ENCODE data around the gene NOXA1.

NOXA1 gene

DNA sequence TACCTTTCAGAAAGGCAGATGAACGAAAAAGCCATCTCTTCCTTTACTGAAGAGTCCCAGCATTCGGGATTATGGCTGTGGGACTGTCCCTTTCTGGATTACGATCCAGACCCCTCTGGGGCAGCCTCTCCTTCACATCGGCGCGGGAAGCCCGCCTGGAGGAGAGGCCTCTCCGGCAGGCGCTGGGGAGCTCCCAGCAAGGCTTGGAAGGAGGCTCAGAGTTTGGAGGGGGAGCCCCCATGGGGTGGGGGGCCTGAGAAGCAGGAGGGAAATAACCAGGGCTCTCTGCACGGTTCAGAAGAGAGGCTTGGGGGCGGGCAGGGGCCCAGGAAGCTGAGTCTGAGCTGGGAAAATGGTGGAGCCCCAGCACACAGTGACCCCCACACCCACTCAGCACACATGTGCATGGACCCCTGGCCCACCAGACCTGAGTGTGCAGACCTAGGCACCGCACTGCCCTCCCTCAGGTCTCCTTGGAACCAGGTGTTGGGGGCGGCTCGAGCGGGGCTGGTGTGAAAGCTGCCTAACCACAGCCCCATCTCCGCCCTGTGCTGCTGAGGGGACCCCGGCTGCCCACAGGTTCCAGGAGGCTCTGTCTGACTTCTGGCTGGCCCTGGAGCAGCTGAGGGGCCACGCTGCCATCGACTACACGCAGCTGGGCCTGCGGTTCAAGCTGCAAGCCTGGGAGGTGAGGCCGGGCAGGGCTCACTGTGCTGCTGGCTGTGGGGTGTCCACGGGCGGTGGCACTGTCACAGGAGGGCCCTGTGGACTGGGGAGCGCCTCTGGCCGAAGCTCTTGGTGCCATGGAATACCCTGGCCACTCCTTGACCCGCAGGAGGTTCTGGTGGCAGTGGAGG, 4.5 kb downstream of the NOXA1 start:
- DNase-seq: no peak

DNA sequence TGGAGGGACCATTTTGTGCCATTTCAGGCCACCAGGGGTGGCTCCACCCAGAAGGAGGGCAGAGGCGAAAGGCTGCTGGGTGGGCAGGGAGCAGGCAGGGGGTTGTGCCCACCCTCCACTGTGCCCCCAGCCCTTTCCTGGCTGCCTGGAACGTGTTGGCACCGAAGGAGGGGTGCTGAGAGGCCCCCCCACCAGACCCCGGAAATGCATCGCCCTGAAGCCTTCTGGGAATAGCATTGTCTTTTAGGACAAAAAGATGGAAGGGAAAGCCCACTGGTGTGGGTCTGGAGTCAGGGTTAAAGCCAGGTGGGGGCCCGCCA, 5.1 kb downstream of the NOXA1 start:
- no peak for DNase-seq

DNA sequence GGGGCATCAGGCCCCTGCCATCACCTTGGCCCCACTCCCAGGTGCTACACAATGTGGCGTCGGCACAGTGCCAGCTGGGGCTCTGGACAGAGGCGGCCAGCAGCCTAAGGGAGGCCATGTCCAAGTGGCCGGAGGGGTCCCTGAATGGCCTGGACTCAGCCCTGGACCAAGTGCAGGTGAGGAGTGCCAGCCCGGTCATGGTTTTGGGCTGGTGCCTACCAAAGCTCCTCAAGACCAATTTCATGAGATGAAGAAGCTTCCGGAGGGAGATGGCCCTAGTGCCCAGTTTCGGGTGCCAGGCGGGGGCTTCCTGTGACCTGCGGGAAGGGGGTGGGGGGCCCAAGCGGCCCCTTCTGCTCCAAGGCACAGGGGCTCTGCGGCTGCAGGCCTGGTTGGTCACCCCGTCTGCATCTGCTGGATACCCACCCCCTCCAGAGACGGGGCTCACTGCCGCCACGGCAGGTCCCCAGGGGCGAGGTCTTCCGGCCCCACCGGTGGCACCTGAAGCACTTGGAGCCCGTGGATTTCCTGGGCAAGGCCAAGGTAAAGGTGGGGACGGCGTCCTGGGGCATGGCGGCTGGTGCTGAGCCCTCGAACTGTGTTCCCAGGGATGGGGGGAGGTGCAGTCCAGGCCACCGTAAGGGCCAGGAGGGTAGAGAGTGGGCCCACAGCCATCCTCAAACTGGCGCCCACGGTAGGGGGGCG, 5.8 kb downstream of the NOXA1 start:
- no peak for DNase-seq

DNA sequence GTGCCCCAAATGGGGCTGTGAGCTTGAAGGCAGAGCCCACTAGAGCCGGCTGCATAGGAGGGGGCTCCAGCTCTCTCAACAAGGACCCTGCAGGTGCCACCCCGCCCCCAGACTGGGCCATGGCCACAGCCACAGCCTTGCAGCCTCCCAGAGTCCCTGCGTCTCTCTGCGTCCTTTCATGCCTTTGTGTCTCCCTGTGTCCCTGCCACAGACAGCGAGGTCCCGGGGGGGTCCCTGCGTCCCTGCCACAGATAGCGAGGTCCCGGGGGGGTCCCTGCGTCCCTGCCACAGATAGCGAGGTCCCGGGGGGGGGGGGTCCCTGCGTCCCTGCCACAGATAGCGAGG, 6.3 kb downstream of the NOXA1 start:
- DNase-seq: no peak

DNA sequence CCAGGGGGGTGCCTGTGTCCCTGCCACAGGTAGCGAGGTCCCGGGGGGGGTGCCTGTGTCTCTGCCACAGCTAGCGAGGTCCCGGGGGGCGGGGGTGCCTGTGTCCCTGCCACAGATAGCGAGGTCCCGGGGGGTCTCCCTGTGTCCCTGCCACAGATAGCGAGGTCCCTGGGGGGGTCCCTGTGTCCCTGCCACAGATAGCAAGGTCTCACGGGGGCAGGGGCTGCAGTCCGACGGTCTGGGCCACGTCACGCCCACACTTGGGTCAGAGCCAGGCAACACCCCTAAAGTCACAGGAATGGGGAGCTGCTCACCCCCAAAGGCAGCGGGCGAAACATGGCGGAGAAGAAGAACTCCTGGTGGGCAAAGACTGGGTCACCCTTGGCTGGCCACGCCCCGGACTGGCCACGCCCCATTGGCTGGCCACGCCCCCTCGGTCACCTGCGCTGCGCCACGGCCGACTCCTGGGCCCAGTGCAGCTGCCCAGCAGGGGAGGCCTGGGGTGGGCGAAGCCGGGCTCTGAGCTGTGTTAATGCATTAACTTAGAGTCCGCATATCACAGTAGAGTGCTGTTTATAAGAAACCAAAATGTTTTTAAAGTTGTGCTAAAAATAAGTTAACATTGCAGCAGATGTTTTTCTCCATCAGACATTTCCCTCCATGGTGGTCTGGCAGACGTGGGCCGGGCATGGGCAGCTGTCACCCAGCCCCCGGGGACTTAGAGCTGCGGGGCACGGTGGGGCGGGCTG, 7.0 kb downstream of the NOXA1 start:
- no peak for DNase-seq

DNA sequence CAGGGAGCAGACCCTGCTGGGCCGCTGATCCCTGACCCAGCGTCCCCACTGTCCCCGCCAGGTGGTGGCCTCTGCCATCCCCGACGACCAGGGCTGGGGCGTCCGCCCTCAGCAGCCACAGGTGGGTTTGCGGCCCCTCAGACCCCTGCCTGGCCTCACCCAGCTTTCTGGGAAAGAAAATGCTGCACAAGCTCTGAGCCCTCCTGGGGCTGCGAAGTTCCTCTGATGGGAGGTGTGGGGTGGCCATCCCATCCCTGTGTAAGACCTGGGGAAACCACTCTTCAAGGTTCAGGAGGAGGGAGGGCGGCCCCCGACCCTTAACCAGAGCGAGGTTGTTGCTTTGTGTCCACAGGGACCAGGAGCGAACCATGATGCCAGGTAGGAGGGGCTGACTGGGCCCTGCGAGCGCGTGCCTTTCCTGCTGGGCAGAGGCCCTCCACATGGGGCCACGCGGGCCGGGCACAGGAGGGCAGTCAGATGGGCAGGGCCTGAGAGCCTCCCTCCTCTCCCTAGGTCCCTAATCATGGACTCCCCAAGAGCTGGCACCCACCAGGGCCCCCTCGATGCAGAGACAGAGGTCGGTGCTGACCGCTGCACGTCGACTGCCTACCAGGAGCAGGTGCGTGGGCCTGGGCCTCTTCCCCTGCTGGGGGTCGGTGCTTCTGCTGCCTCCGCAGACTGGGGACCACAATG, 7.7 kb downstream of the NOXA1 start:
- no peak for DNase-seq

DNA sequence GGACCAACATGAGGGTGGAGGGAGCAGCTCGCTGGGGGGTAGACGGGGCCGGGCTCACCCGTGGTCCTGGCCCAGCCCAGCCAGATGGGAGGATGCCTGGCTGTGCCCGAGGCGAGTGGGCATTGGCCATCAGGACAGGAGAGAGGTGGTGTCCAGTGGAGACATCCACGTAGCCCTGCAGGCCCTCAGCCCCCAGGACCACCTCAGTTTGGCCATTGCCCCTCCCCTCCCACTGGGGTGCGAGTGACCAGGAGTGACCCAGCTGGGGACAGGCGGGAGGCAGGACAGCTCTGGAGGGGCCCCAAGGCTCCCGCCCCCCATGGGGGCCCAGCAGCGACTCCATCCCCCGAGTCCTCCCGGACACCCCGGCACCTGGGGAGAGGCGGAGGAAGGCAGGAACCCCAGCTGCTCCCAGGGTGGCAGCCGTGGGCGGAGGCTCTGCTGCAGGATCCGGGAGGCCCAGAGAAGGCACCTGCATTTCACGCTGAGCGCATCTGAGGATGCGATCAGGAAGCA, 8.3 kb downstream of the NOXA1 start:
- no peak for DNase-seq

DNA sequence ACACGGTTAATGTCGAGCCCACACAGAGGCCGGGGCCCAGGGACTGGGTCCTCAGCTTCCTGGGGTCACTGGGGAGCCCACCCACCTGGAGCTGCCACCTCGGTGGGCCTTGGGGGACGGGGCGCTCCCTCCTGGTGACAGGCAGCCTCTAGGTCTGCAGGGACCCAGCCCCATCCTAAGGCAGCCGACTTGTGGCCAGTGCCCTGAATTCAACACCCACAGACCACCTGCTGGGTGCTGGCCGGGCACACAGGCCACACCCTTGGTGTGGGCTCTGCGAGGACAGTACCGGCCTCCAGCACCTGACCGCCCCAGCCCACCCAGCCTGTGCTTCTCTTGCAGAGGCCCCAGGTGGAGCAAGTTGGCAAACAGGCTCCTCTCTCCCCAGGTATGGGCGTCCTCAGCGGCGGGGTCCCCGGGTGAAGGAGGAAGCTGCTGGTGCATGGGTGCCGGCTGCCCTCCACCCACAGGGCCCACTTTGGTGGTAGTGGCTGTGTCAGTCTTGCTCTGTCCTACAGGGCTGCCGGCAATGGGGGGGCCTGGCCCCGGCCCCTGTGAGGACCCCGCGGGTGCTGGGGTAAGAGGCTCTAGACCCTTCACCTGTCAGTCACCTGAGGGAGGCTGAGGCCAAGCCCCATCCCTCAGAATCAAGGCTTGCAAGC, 9.6 kb downstream of the NOXA1 start:
- DNase-seq: no peak

DNA sequence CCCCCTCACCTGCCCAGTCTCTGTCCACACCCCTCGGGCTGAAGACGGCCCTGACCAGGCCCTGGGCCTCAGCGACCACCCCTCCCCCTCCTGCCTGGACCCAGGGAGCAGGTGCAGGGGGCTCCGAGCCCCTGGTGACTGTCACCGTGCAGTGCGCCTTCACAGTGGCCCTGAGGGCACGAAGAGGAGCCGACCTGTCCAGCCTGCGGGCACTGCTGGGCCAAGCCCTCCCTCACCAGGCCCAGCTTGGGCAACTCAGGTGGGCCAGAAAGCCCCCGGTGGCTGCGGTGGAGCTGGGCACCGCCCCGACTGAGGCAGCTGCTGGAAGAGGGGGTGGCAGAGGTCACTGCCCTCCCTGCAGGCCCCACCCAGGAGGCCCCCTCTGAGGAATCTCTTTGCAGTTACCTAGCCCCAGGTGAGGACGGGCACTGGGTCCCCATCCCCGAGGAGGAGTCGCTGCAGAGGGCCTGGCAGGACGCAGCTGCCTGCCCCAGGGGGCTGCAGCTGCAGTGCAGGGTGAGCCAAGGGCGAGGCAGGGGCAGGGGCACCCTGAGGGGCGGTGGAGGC, 10.2 kb downstream of the NOXA1 start:
- DNase-seq: no peak

DNA sequence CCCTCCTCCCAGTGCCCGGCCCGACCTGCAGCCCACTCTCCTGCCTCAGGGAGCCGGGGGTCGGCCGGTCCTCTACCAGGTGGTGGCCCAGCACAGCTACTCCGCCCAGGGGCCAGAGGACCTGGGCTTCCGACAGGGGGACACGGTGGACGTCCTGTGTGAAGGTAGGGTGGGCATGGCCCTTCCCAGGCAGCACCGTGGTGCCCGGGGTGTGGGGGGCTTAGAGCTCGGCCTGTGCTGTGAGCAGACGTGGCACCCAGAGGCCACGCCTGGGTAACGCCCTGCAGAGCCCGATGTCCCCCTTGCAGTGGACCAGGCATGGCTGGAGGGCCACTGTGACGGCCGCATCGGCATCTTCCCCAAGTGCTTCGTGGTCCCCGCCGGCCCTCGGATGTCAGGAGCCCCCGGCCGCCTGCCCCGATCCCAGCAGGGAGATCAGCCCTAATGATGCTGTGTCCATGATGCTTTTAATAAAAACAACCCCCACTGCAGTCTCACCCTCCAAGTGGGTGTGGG, 10.8 kb downstream of the NOXA1 start:
- DNase-seq: no peak

DNA sequence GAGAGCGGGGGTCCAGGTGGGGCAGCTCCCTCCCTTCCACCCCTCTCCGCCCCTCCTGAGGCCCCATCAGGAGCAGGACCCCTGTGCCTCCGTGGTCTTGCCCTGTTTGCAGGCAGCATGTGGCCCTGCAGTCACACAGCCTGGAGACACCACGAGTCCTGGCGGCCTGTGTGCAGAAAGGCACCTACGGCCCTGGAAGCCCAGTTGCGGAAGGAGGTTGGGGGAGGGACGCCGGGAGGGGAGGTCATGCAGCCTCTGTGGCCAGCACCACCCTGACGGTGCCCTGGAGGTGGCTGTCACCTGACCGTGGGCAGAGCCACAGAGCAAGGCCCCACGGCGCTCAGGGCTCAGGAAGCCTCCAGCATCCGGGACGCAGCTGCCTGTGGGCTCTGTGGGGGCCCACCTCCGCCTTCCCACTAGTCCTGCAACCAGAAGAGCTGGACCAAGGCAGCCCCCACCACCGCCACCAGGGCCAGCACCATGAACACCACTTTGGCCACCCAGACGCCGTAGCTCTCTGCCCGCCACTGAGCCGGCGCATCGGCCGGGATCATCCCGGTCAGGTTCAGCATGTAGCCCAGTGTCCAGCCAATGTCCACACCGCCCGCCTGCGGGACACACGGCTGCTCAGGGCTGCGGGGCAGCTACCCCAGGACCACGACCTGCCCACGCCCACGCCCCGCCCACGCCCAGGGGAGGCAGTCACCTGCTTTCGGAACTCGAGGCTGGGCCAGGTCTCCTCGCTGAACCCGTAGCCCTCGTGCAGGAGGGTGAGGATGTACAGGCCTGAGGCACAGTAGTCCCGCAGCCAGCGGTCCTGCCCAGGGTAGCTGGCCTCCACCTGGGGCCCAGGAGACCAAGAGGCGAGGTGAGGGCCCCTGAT, 11.5 kb downstream of the NOXA1 start:
- no peak for DNase-seq

DNA sequence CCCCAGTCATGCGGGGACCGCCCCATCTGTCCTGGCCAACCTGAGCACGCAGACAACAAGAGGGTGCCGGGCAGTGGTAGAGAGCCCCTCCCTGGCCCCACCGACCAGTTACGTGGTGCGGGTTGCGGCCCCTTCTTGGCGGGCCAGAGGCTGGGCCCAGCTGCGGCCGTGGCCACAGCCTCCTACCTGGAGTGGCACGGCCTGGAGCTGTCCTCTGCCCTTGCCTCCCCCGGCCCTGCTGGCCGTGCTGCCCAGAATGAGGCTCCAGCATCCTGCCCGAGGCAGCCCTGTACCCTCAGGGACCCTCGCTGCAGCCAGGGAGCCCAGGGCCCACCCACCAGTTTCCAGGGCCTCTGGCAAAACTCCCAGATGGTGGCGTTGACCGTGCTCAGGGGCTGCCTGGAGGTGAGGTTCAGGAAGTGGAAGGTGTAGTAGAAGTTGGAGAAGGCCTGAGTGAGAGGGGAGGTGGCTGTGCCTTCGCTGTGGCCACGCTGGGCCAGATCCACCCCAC, 12.2 kb downstream of the NOXA1 start:
- no peak for DNase-seq

DNA sequence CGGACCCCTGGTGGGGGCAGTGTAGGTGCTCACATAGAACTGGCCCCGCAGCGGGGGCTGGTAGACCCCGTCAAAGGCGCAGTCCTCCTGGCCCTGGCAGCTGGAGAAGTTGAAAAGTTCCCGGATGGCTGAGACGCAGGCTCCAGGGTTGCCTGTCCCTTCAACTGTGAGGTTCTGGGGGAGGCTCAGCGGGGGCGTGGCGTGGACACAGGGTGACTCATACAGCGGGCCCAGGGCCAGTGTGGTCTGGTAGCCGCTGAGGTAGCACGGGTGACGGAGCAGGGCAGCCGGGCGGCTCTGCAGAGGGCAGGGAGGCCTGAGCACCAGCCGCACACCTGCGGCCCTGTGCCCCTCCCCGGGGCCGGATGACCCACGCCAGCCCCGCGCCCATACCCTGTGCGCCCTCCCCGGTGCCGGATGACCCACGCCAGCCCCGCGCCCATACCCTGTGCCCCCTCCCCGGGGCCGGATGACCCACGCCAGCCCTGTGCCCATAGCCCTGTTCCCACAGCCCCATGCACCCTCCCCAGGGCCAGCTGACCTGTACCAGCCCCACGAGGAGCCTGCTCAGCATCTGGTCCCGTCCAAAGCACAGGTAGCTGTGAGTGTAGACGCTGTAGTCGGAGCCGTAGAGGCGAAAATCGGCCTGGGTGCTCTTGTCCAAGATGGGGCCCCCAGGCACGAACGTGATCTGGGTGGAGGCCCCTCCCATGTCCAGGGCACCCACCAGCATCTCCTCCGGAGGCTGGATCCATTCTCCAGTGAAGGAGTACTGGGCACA, 13.0 kb downstream of the NOXA1 start:
- DNase-seq: no peak

DNA sequence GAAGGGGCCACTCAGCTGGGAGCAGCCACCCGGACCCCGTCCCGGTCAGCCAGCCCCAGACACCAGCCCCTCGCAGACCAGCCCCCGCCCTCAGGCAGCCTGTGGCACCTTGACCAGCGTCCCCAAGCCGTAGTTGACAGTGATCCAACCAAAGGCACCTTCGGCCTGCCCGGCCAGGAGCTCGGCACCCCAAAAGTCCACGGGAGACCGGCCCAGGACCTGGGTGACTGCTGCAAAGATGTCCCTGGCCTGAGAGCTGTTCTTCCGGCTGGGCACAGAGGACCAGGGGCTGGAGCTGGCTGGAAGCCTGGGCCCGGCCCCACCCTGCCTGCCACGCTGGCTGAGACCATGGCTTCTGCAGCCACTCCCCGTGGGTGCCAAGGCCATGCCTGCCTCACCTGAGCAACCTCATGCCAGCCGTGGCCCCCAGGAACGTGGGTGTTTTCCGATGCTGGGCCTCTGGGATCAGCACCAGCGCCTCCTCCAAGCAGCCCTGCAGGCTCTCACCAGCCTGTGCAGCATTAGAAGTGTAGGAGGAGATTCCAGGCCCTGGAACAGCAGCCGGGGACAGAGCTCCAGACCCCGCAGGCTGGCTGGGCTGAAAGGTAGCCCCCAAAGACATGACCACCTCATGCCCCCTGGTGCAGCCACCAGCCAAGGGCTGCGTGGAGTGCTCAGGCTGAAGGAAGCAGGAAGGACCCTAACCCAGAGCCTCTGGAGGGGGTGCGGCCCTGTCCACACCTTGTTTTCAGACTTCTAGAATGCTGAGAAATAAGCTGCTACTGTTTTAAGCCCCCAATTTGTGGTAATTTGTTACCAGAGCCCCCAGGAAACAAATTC, 13.8 kb downstream of the NOXA1 start:
- DNase-seq: no peak

DNA sequence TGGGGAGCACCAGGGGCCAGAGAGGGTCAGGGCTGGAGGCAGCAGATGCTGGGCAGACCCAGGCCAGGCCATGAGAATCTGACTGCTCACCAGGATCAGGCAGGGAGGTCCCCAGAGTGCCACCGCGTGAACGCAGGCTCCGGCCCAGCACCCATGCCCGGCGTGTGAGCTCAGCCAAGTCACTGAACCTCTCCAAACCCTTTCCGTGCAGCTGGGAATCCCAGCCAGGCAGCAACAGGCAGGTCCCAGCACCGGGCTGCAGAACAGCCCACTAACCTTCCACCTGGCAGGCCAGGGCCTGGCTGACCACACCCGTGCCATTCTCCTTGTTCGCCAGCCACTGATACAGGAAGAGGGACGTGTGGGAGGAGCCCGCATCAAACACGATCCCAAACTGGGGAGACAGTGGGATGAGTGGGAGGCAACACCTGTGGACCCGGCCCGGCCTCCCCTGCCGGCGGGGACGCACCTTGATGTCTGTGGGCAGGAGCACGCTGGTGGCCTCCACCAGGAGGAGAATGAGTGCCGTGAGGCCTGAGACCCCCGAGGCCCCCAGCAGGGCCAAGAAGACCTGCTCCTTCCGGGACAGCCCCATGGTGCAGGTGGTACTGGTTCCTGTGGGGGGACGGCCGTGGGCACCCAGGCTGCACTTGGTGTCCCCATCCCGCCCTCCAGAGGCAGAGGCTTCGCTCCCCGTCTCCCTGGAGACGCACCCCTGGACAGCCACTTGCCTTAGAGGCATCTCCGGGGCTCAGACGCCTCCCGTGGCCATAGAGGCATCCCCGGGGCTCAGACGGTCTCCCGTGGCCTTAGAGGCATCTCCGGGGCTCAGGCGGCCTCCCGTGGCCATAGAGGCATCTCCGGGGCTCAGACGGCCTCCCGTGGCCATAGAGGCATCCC, 14.7 kb downstream of the NOXA1 start:
- no peak for DNase-seq

DNA sequence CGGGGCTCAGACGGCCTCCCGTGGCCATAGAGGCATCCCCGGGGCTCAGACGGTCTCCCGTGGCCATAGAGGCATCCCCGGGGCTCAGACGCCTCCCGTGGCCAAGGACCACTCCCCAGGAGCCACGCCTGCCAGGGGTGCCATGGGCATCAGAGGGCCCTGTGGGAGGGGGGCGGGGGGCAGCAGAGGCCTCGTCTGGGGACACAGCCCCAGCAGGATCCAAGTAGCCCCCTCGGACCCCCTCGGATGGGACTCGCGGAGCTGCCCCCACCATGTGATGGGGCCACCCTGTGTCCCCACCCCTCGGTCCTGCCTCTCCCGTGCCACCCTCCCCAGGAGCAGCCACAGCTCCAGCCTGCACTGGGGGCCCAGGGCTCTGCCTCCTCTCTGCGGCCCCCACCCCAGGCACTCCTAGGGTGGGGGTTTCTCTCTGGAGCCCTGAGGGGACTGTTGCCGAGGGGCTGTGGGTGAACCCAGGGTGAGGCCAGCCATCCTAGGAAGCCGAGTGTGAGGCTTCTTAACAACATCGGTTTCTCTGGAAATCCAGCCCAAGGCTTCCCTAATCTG, 15.5 kb downstream of the NOXA1 start:
- DNase-seq: no peak

DNA sequence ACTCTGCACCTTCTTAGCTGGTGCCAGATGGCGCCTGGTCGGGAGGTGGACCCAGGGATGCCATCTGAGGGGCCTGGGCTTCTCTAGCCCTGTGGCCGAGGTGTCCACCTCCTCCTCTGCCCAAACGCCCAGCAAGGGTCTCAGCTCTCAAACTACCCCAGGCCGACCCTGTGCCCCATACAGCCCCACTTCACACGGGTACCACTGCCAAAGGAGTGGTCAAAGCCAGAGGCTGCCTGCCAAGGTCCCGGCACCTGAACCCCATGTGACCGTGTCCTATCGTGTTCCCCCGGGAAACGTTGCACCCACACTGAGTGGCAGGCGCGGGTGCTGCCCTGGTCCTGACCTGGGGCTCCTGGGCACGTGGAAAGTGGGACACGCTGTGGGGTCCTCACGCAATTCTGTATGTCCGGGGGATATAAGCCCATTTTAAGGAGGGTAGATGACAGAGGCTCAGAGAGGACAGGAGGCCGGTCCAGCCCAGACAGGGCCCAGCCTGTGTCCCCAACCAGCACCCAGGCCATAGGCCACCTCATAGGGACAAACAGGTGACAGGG, 16.0 kb downstream of the NOXA1 start:
- no peak for DNase-seq

Data from activated gamma-delta T cell (primary cell).